Measurements from ENCODE around the gene LCN6.

- TF ChIP-seq CTCF (optimal IDR thresholded peaks at IDR 0.05 in 1 of 3, IDR thresholded peaks at IDR 0.05 in 1 of 3, conservative IDR thresholded peaks at IDR 0.05 in 1 of 3; ENCODE audit: extremely low read depth in 1 of 3, insufficient read depth in 2 of 3, low read length in 3 of 3), result no peak
- TF ChIP-seq EZH2 (IDR thresholded peaks at IDR 0.05; ENCODE audit: low read length), result no peak
Observed at GRCh38 chr9:136724772-136725171, 23.6 kb downstream of the LCN6 start.
